Liver (tissue), 9 donors: ENCODE measurements around the gene SLC12A7. TPM values are rescaled to one million over a fixed set of nuclear protein-coding genes. Genes with fewer than 3 reads are reported as not detected.

Experiments used
- DNase-seq: peaks from one replicate; pipeline ENCODE4 v3.0.0-alpha.2; 2017; ENCODE audit warnings: low spot score
- H3K27ac ChIP-seq, 2 donors: one replicate each; pipeline ENCODE4 v1.7.0; 2013; ENCODE audit warnings: inconsistent platforms in 2 of 2, low read length in 2 of 2, control low read depth in 1 of 2, low read depth in 1 of 2, mild to moderate bottlenecking in 1 of 2
- H3K27me3 ChIP-seq, 4 donors: one replicate each; pipeline versions ENCODE4 v1.6.1 to v1.7.0; 2013; ENCODE audit warnings: low read length in 3 of 4, inconsistent platforms in 1 of 4, mild to moderate bottlenecking in 1 of 4, moderate library complexity in 1 of 4; ENCODE audit not compliant: control insufficient read depth in 4 of 4, insufficient read depth in 4 of 4
- H3K36me3 ChIP-seq, 4 donors: one replicate each; pipeline versions ENCODE4 v1.6.1 to v1.7.0; 2013; ENCODE audit warnings: low read length in 3 of 4, mild to moderate bottlenecking in 3 of 4, low read depth in 1 of 4, moderate library complexity in 1 of 4; ENCODE audit not compliant: control insufficient read depth in 4 of 4, insufficient read depth in 3 of 4
- H3K4me1 ChIP-seq, 4 donors: one replicate each; pipeline versions ENCODE4 v1.6.1 to v1.7.0; 2013; ENCODE audit warnings: low read length in 3 of 4, mild to moderate bottlenecking in 3 of 4, moderate library complexity in 1 of 4; ENCODE audit not compliant: control insufficient read depth in 4 of 4, insufficient read depth in 4 of 4
- H3K4me3 ChIP-seq, 3 donors: one replicate each; pipeline versions ENCODE4 v1.6.1 to v1.7.0; 2013; ENCODE audit warnings: low read length in 3 of 3, control low read depth in 1 of 3, low read depth in 1 of 3, mild to moderate bottlenecking in 1 of 3
- H3K9ac ChIP-seq, 2 donors: one replicate each; pipeline ENCODE4 v1.7.0; 2013; ENCODE audit warnings: low read length in 2 of 2, mild to moderate bottlenecking in 2 of 2, moderate library complexity in 2 of 2, control low read depth in 1 of 2, low read depth in 1 of 2
- H3K9me3 ChIP-seq, 4 donors: one replicate each; pipeline versions ENCODE4 v1.6.1 to v1.7.0; 2013; ENCODE audit warnings: low read length in 3 of 4; ENCODE audit not compliant: control insufficient read depth in 4 of 4
- ATF3 ChIP-seq: IDR thresholded peaks from 2 replicates; pipeline ENCODE4 v1.6.1; 2016; ENCODE audit warnings: antibody characterized with exemption
- EGR1 ChIP-seq, 2 donors: IDR thresholded peaks; 2 replicates each; pipeline ENCODE4 v1.6.1; 2016 to 2018; ENCODE audit warnings: antibody characterized with exemption in 2 of 2, low read depth in 2 of 2
- FOXA1 ChIP-seq: IDR thresholded peaks from 2 replicates; pipeline ENCODE4 v1.6.1; 2016; ENCODE audit warnings: antibody characterized with exemption
- FOXA2 ChIP-seq: IDR thresholded peaks from 2 replicates; pipeline ENCODE4 v1.6.1; 2016; ENCODE audit warnings: antibody characterized with exemption
- GABPA ChIP-seq, 2 donors: IDR thresholded peaks in 1 of 2; conservative IDR thresholded peaks in 1 of 2; 2 replicates each; pipeline ENCODE4 v1.6.1; 2016; ENCODE audit warnings: antibody characterized with exemption in 2 of 2, mild to moderate bottlenecking in 1 of 2, moderate library complexity in 1 of 2
- HNF4A ChIP-seq, 2 donors: conservative IDR thresholded peaks; 2 replicates each; pipeline ENCODE4 v1.6.1; 2016; ENCODE audit warnings: antibody characterized with exemption in 2 of 2, mild to moderate bottlenecking in 2 of 2
- HNF4G ChIP-seq: IDR thresholded peaks from 2 replicates; pipeline ENCODE4 v1.6.1; 2016; ENCODE audit warnings: antibody characterized with exemption
- JUND ChIP-seq, 2 donors: IDR thresholded peaks; 2 replicates each; pipeline ENCODE4 v1.6.1; 2016; ENCODE audit warnings: antibody characterized with exemption in 2 of 2
- NR2F2 ChIP-seq: IDR thresholded peaks from 2 replicates; pipeline ENCODE4 v1.6.1; 2016; ENCODE audit warnings: antibody characterized with exemption
- RAD21 ChIP-seq, 2 donors: IDR thresholded peaks; 2 replicates each; pipeline ENCODE4 v1.6.1; 2016; ENCODE audit warnings: antibody characterized with exemption in 2 of 2, mild to moderate bottlenecking in 2 of 2
- REST ChIP-seq: IDR thresholded peaks from 2 replicates; pipeline ENCODE4 v1.6.1; 2016; ENCODE audit warnings: antibody characterized with exemption, mild to moderate bottlenecking
- RXRA ChIP-seq, 2 donors: IDR thresholded peaks; 2 replicates each; pipeline ENCODE4 v1.6.1; 2017 to 2018; ENCODE audit warnings: antibody characterized with exemption in 2 of 2, mild to moderate bottlenecking in 1 of 2
- SP1 ChIP-seq: IDR thresholded peaks from 2 replicates; pipeline ENCODE4 v1.6.1; 2018; ENCODE audit warnings: antibody characterized with exemption, mild to moderate bottlenecking
- YY1 ChIP-seq: IDR thresholded peaks from 2 replicates; pipeline ENCODE4 v1.6.1; 2016; ENCODE audit warnings: antibody characterized with exemption, mild to moderate bottlenecking
- ZBTB33 ChIP-seq: IDR thresholded peaks from 2 replicates; pipeline ENCODE4 v1.6.1; 2016; ENCODE audit warnings: antibody characterized with exemption
- WGBS: extraction: QIAGEN DNeasy Blood & Tissue Kit; methylation state at CpG from one replicate; pipeline ENCODE4 v1.1.7; 2013; 5-methylcytosine and 5-hydroxymethylcytosine counted together
- polyA plus RNA-seq, 2 donors: library from polyadenylated mRNA; stranded (reverse) in 1 of 2; unstranded in 1 of 2; fragments of 200-250 nt in 1 of 2; fragments of >200 nt in 1 of 2; fragmentation: Nextera tagmentation in 1 of 2; extraction: Ambion mirVana in 1 of 2; gene quantifications; one replicate each; pipeline versions ENCODE4 v1.2.1 to v1.2.3, GENCODE V29; 2013 to 2015
- total RNA-seq, 2 donors: library from RNA; depleted of rRNA; stranded (reverse); fragments of >200 nt; gene quantifications; one replicate each; pipeline ENCODE4 v1.2.3, GENCODE V29; 2014
- TF ChIP-seq, protein P1 (sequence below): IDR thresholded peaks from 2 replicates; pipeline ENCODE4 v1.6.1; 2016; ENCODE audit warnings: antibody characterized with exemption
- TF ChIP-seq, protein P2 (sequence below): fragments of 150-350 bp; IDR thresholded peaks from 2 replicates; pipeline ENCODE4 v1.5.1; 2017; ENCODE audit warnings: improper control_type of control experiment, low read depth, low read length; ENCODE audit not compliant: missing input control
- donor health status: healthy.
- donor health status: healthy.
- donor health status: healthy.
- donor health status: healthy.
- donor health status: healthy.

The SLC12A7 gene
- total and polyA plus RNA-seq, 4 donors, result 12.3 to 64.2 (median 28.9) TPM

GRCh38 chr5:1143670-1143951, 31.7 kb upstream of the SLC12A7 start:
- Histone ChIP-seq H3K36me3 (no peaks in the 10 kb centered on the region), H3K4me3 (no peak overlapping the region), H3K9me3 (no peaks in the 10 kb centered on the region), H3K9ac (no peak overlapping the region), H3K27ac (no peak overlapping the region), H3K4me1 (peaks cover 0 to 9% (median 5%) of the 10 kb centered on the region in 4 donors), H3K27me3 (no peaks in the 10 kb centered on the region)
- TF ChIP-seq ATF3, result no peak
- no peak for TF ChIP-seq HNF4G
- no peak for TF ChIP-seq NR2F2
- no peak for TF ChIP-seq ZBTB33
- no peak for TF ChIP-seq FOXA2
- TF ChIP-seq RAD21 (IDR thresholded peaks at IDR 0.05), result no peak
- TF ChIP-seq REST, result no peak
- no peak for TF ChIP-seq JUND (IDR thresholded peaks at IDR 0.05)
- no peak for TF ChIP-seq RXRA (IDR thresholded peaks at IDR 0.05)
- whole genome bisulfite sequencing, result 92% methylated on average over 7 of the region's 7 CpGs
- DNase-seq, result no peak

DNA sequence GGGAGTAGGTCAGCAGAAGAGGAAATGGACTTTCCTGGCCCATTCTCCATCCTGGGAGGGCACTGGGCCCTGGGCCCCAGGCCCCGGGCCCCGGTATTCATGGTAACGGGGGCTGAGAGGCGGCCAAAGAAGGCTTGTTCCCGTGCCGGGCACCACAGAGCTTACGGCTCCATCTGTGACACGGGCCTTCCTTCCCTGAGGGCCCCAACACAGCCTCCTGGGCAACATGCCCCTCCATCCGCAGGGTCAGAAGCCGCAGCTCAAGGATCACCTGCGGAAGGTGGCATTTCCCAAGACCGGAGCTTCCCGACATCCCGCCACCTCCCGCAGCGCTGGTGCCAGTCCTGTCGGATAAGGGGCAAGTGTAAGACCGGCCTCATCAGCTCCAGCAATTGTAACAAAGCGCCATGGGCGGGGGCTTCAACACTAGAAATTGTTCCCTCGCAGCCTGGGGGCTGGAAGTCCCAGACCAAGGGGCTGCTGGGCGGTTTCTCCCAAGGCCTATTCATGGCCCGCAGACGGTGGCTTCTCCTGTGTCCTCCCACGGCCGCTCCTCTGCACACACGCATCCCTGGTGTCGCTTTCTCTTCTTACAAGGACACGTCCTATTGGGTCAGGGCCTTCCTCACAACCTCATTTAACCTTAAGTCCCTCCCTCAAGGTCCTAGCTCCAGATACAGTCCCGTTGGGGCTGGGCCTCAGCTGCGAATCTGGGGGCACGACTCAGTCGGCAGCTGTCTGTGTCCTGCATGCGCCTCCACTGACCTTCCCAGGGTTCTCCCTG, 31.2 kb upstream of the SLC12A7 start:
- Histone ChIP-seq H3K4me1 (peaks cover 0 to 9% (median 5%) of the 10 kb centered on the region in 4 donors), H3K27me3 (no peaks in the 10 kb centered on the region), H3K9me3 (no peaks in the 10 kb centered on the region), H3K4me3 (no peak overlapping the region), H3K27ac (no peak overlapping the region), H3K9ac (no peak overlapping the region), H3K36me3 (no peaks in the 10 kb centered on the region)
- TF ChIP-seq HNF4G (no peak), EGR1 (IDR thresholded peaks at IDR 0.05; ENCODE audit: low read depth in 2 of 2) (no peak), FOXA1 (no peak), ATF3 (no peak), RAD21 (IDR thresholded peaks at IDR 0.05) (no peak), SP1 (no peak), HNF4A (conservative IDR thresholded peaks at IDR 0.05) (no peak), FOXA2 (no peak), GABPA (IDR thresholded peaks at IDR 0.05 in 1 of 2, conservative IDR thresholded peaks at IDR 0.05 in 1 of 2) (no peak), YY1 (no peak), REST (no peak), ZBTB33 (no peak)
- TF ChIP-seq, protein P1, sequence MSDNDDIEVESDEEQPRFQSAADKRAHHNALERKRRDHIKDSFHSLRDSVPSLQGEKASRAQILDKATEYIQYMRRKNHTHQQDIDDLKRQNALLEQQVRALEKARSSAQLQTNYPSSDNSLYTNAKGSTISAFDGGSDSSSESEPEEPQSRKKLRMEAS, result no peak
- TF ChIP-seq, protein P2, sequence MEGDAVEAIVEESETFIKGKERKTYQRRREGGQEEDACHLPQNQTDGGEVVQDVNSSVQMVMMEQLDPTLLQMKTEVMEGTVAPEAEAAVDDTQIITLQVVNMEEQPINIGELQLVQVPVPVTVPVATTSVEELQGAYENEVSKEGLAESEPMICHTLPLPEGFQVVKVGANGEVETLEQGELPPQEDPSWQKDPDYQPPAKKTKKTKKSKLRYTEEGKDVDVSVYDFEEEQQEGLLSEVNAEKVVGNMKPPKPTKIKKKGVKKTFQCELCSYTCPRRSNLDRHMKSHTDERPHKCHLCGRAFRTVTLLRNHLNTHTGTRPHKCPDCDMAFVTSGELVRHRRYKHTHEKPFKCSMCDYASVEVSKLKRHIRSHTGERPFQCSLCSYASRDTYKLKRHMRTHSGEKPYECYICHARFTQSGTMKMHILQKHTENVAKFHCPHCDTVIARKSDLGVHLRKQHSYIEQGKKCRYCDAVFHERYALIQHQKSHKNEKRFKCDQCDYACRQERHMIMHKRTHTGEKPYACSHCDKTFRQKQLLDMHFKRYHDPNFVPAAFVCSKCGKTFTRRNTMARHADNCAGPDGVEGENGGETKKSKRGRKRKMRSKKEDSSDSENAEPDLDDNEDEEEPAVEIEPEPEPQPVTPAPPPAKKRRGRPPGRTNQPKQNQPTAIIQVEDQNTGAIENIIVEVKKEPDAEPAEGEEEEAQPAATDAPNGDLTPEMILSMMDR, result no peak
- 93% methylated on average over 34 of the region's 34 CpGs for WGBS
- DNase-seq, result no peak
